Omental fat pad (tissue), 4 donors: ENCODE data around the gene MIF. TPM values are rescaled to one million over a fixed set of nuclear protein-coding genes. Genes with fewer than 3 reads are reported as not detected.
"Not testable (repeated sequence)": the region's sequence is repeated elsewhere in the genome, so short reads cannot be mapped to it uniquely, and the experiment has no call there.

Source experiments
- ATAC-seq: fragments of 150-250 bp; one replicate; pipeline ENCODE4 v1.9.1; 2016; ENCODE audit warnings: mild to moderate bottlenecking, moderate library complexity; ENCODE audit not compliant: low FRiP score
- DNase-seq: peaks from one replicate; pipeline ENCODE4 v3.0.0-alpha.2; 2019; ENCODE audit warnings: low spot score
- CTCF ChIP-seq, 3 donors: fragments of 450-650 bp; IDR thresholded peaks; one replicate each; pipeline ENCODE4 v1.5.1; 2016 to 2017; ENCODE audit warnings: antibody characterized with exemption in 3 of 3, mild to moderate bottlenecking in 3 of 3, moderate library complexity in 2 of 3
- total RNA-seq, 4 donors: library from RNA; depleted of rRNA; stranded (reverse); fragments of >200 nt; gene quantifications; one replicate each; pipeline ENCODE4 v1.1.0, GENCODE V29; 2016

MIF gene
- total RNA-seq, 4 donors from 2014 or later: 136 to 255 (median 235) TPM

GRCh38 chr22:23913306-23913660 lies 19.1 kb downstream of the MIF start:
- no peak for TF ChIP-seq CTCF (IDR thresholded peaks at IDR 0.05)
- ATAC-seq (no peak), DNase-seq (no peak)

GRCh38 chr22:23913661-23914353 lies 19.6 kb downstream of the MIF start:
- ATAC-seq (peak; percentile 98), DNase-seq (peak; percentile 98)
- no peak for TF ChIP-seq CTCF (IDR thresholded peaks at IDR 0.05)

- no peak for TF ChIP-seq CTCF (IDR thresholded peaks at IDR 0.05)
- ATAC-seq: no peak
- no peak for DNase-seq
These were observed 21.1 kb downstream of the MIF start for GRCh38 chr22:23915290-23915689.

- DNase-seq, ATAC-seq: not testable (repeated sequence)
These were observed 26.1 kb downstream of the MIF start for GRCh38 chr22:23920267-23920611.

- DNase-seq, ATAC-seq: not testable (repeated sequence)
These were observed 27.5 kb downstream of the MIF start for GRCh38 chr22:23921586-23922201.

GRCh38 chr22:23922921-23923320 lies 28.7 kb downstream of the MIF start:
- DNase-seq (no peak), ATAC-seq (no peak)
- no peak for TF ChIP-seq CTCF (IDR thresholded peaks at IDR 0.05)

- DNase-seq: no peak
- no peak for ATAC-seq
- TF ChIP-seq CTCF (IDR thresholded peaks at IDR 0.05): no peak
These were observed 30.9 kb downstream of the MIF start for GRCh38 chr22:23925020-23925606.

- TF ChIP-seq CTCF (IDR thresholded peaks at IDR 0.05): no peak
- no peak for ATAC-seq
- no peak for DNase-seq
These were observed 32.4 kb downstream of the MIF start for GRCh38 chr22:23926561-23926960.
